ENCODE results near the gene SLC38A4. TPM values are rescaled to one million over a fixed set of nuclear protein-coding genes. Genes with fewer than 3 reads are reported as not detected.

Gene SLC38A4
- total RNA-seq, 1 experiment from 2014 or later: 0.96 TPM

- Mint-ChIP-seq H3K4me3 (no peak overlapping the region), H3K4me1 (no peaks in the 10 kb centered on the region), H3K27me3 (ENCODE audit: low read depth) (no peaks in the 10 kb centered on the region), H3K27ac (no peak overlapping the region), H3K36me3 (ENCODE audit: insufficient read depth in 1 of 3, low read depth in 3 of 3) (no peaks in the 10 kb centered on the region), H3K9me3 (peaks cover 6 to 9% of the 10 kb centered on the region in 2 experiments; a peak in 2 of 5 replicates)
- Histone ChIP-seq H2BK15ac (ENCODE audit: low read depth, low read length) (no peak overlapping the region), H3K9ac (ENCODE audit: extremely low read depth, insufficient read length, low read length) (no peak overlapping the region), H3T11ph (ENCODE audit: low read length) (no peak overlapping the region), H2AFZ (ENCODE audit: low read length) (no peak overlapping the region), H2AK5ac (ENCODE audit: insufficient read length, low read length) (no peak overlapping the region), H4K91ac (ENCODE audit: insufficient read length, low read depth, low read length) (no peak overlapping the region), H3K27ac (ENCODE audit: insufficient read length, low read depth, low read length) (no peak overlapping the region), H2BK5ac (ENCODE audit: insufficient read length, low read length) (no peak overlapping the region), H3K79me2 (ENCODE audit: insufficient read depth, low read length) (no peaks in the 10 kb centered on the region), H2BK20ac (ENCODE audit: low read depth, low read length, poor library complexity, severe bottlenecking) (no peak overlapping the region), H2BK12ac (ENCODE audit: insufficient read length, low read depth, low read length) (no peak overlapping the region), H3K4me1 (ENCODE audit: insufficient read depth, low read length) (no peaks in the 10 kb centered on the region), H3K9me3 (ENCODE audit: control insufficient read depth, low read depth, low read length) (no peaks in the 10 kb centered on the region), H3K23me2 (ENCODE audit: insufficient read length, low read depth, low read length, poor library complexity, severe bottlenecking) (no peaks in the 10 kb centered on the region), H3K23ac (ENCODE audit: insufficient read length, low read depth, low read length) (no peak overlapping the region), H2BK120ac (ENCODE audit: low read depth, low read length, poor library complexity, severe bottlenecking) (no peak overlapping the region), H4K20me1 (ENCODE audit: control insufficient read depth, insufficient read depth, insufficient read length) (no peaks in the 10 kb centered on the region), H3K4me2 (ENCODE audit: insufficient read depth, insufficient read length, low read length) (no peak overlapping the region), H3K56ac (ENCODE audit: insufficient read length, low read depth, low read length) (no peak overlapping the region), H3K27me3 (ENCODE audit: insufficient read depth, low read length) (no peaks in the 10 kb centered on the region), H3K4ac (ENCODE audit: low read depth, low read length) (no peak overlapping the region), H3K79me1 (ENCODE audit: insufficient read depth, low read depth, low read length, poor library complexity, severe bottlenecking) (no peaks in the 10 kb centered on the region), H3K14ac (ENCODE audit: insufficient read depth, low read length) (no peak overlapping the region), H3K18ac (ENCODE audit: insufficient read length, low read depth, low read length) (no peak overlapping the region), H4K5ac (ENCODE audit: insufficient read length, low read depth, low read length) (no peak overlapping the region), H4K8ac (replicated peaks; ENCODE audit: insufficient read length, low read depth, low read length) (no peak overlapping the region)
- WGBS (ENCODE audit: extremely low coverage, insufficient read length, low lambda C conversion rate): no CpG with 5 or more reads among the region's 1 CpG
- no peak for DNase-seq
- TF ChIP-seq CTCF (conservative IDR thresholded peaks at IDR 0.05): no peak
Measured at GRCh38 chr12:46751173-46751572, 74.6 kb downstream of the SLC38A4 start.
